ENCODE results near the gene NANOS2. TPM values are rescaled to one million over a fixed set of nuclear protein-coding genes. Genes with fewer than 3 reads are reported as not detected.

The NANOS2 gene
- not detected in 3 replicates for total RNA-seq

GRCh38 chr19:45913874-45914830 lies at the start of gene NANOS2:
TSS of gene NANOS2 (minus strand) at chr19:45914778. CDS start at chr19:45914693, 85 bp downstream.
- H3K27ac Mint-ChIP-seq = no peak within 1 kb of the TSS
- H3K4me3 Mint-ChIP-seq = no peak within 1 kb of the TSS
- H3K27me3 Mint-ChIP-seq (ENCODE audit: low read depth) = peaks cover 25% of the 10 kb centered on the region
- DNase-seq (ENCODE audit: low spot score in 2 of 2, unreplicated experiment in 2 of 2) = no peak
- no peak for TF ChIP-seq CTCF (IDR thresholded peaks at IDR 0.05; ENCODE audit: unreplicated experiment)
- no peaks in the 10 kb centered on the region for H3K4me1 Mint-ChIP-seq
- H3K9me3 Mint-ChIP-seq = no peaks in the 10 kb centered on the region
- H3K36me3 Mint-ChIP-seq = no peaks in the 10 kb centered on the region

GRCh38 chr19:45962021-45962420 lies 47.4 kb upstream of the NANOS2 start:
- H3K27me3 Mint-ChIP-seq (ENCODE audit: low read depth) = peaks cover 78% of the 10 kb centered on the region
- H3K27ac Mint-ChIP-seq = no peak overlapping the region
- DNase-seq (ENCODE audit: low spot score in 2 of 2, unreplicated experiment in 2 of 2) = no peak
- H3K36me3 Mint-ChIP-seq = no peaks in the 10 kb centered on the region
- peaks cover 1% of the 10 kb centered on the region for H3K4me1 Mint-ChIP-seq
- H3K4me3 Mint-ChIP-seq = no peak overlapping the region
- H3K9me3 Mint-ChIP-seq = no peaks in the 10 kb centered on the region
- no peak for TF ChIP-seq CTCF (IDR thresholded peaks at IDR 0.05; ENCODE audit: unreplicated experiment)

GRCh38 chr19:45960595-45961235 lies 46.1 kb upstream of the NANOS2 start:
- H3K27me3 Mint-ChIP-seq (ENCODE audit: low read depth) = peaks cover 75% of the 10 kb centered on the region

GRCh38 chr19:45959517-45960025 lies 45.0 kb upstream of the NANOS2 start:
- TF ChIP-seq CTCF (IDR thresholded peaks at IDR 0.05; ENCODE audit: unreplicated experiment) = no peak
- DNase-seq (ENCODE audit: low spot score in 2 of 2, unreplicated experiment in 2 of 2) = no peak
- Mint-ChIP-seq H3K4me3 (no peak overlapping the region), H3K9me3 (no peaks in the 10 kb centered on the region), H3K27ac (no peak overlapping the region), H3K4me1 (peaks cover 1% of the 10 kb centered on the region), H3K36me3 (no peaks in the 10 kb centered on the region), H3K27me3 (ENCODE audit: low read depth) (peaks cover 74% of the 10 kb centered on the region)

More at GRCh38 chr19:45960595-45961235, 46.1 kb upstream of the NANOS2 start:
- no peaks in the 10 kb centered on the region for H3K9me3 Mint-ChIP-seq
- DNase-seq (ENCODE audit: low spot score in 2 of 2, unreplicated experiment in 2 of 2) = no peak
- no peak for TF ChIP-seq CTCF (IDR thresholded peaks at IDR 0.05; ENCODE audit: unreplicated experiment)
- H3K4me3 Mint-ChIP-seq = no peak overlapping the region
- no peak overlapping the region for H3K27ac Mint-ChIP-seq
- H3K4me1 Mint-ChIP-seq = peaks cover 1% of the 10 kb centered on the region
- H3K36me3 Mint-ChIP-seq = no peaks in the 10 kb centered on the region

- no peak for DNase-seq (ENCODE audit: low spot score in 2 of 2, unreplicated experiment in 2 of 2)
- Mint-ChIP-seq H3K4me1 (peaks cover 1% of the 10 kb centered on the region), H3K27me3 (ENCODE audit: low read depth) (peaks cover 73% of the 10 kb centered on the region), H3K27ac (no peak overlapping the region), H3K4me3 (no peak overlapping the region), H3K9me3 (no peaks in the 10 kb centered on the region), H3K36me3 (no peaks in the 10 kb centered on the region)
- no peak for TF ChIP-seq CTCF (IDR thresholded peaks at IDR 0.05; ENCODE audit: unreplicated experiment)
Measured at GRCh38 chr19:45958769-45959516, 44.4 kb upstream of the NANOS2 start.

Measured in mesothelial cell of epicardium (in vitro differentiated cells).